GM10266 (cell line): ENCODE measurements around the gene PLD2.

Experiments
- DNase-seq: peaks from one replicate; pipeline ENCODE4 v3.0.0; 2012; ENCODE audit errors: extremely low spot score
- CTCF ChIP-seq: IDR thresholded peaks from 2 replicates; pipeline ENCODE4 v1.5.1; 2012; ENCODE audit warnings: mild to moderate bottlenecking, low read depth; ENCODE audit not compliant: control insufficient read depth, insufficient read depth; ENCODE audit errors: missing control alignments

Gene PLD2

GRCh38 chr17:4807605-4808377 lies 839 bp downstream of the PLD2 start:
- no peak for DNase-seq
- no peak for TF ChIP-seq CTCF

GRCh38 chr17:4808378-4808767 lies 1.4 kb downstream of the PLD2 start:
- peak; percentile 2 for TF ChIP-seq CTCF
- no peak for DNase-seq

- no peak for DNase-seq
Observed at GRCh38 chr17:4810696-4811290, 3.8 kb downstream of the PLD2 start.

GRCh38 chr17:4811471-4811870 lies 4.5 kb downstream of the PLD2 start:
- no peak for TF ChIP-seq CTCF
- no peak for DNase-seq

More at GRCh38 chr17:4810696-4811290, 3.8 kb downstream of the PLD2 start:
- TF ChIP-seq CTCF, result no peak

- no peak for DNase-seq
- no peak for TF ChIP-seq CTCF
Observed at GRCh38 chr17:4812690-4813089, 5.7 kb downstream of the PLD2 start.

- no peak for DNase-seq
Observed at GRCh38 chr17:4815043-4815675, 8.2 kb downstream of the PLD2 start.

More at GRCh38 chr17:4815043-4815675, 8.2 kb downstream of the PLD2 start:
- TF ChIP-seq CTCF, result no peak
